Rectal smooth muscle tissue (tissue), 1 donor: ENCODE data around the gene RBPMS2.
A peak's percentile ranks its signal among the peaks of the same experiment; 100 is the strongest.
"Not testable (repeated sequence)": the region's sequence is repeated elsewhere in the genome, so short reads cannot be mapped to it uniquely, and the experiment has no call there.

Experiments used
- H3K27ac ChIP-seq: one replicate; pipeline ENCODE4 v1.7.0; 2013; ENCODE audit warnings: low read depth, low read length, inconsistent platforms
- H3K27me3 ChIP-seq: one replicate; pipeline ENCODE4 v1.7.0; 2013; ENCODE audit warnings: low read length; ENCODE audit not compliant: control insufficient read depth, insufficient read depth
- H3K36me3 ChIP-seq: one replicate; pipeline ENCODE4 v1.7.0; 2013; ENCODE audit warnings: low read length; ENCODE audit not compliant: control insufficient read depth, insufficient read depth
- H3K4me1 ChIP-seq: one replicate; pipeline ENCODE4 v1.7.0; 2013; ENCODE audit warnings: low read length; ENCODE audit not compliant: control insufficient read depth, insufficient read depth
- H3K4me3 ChIP-seq: one replicate; pipeline ENCODE4 v1.7.0; 2013; ENCODE audit warnings: low read length
- H3K9ac ChIP-seq: one replicate; pipeline ENCODE4 v1.7.0; 2013; ENCODE audit warnings: low read length

The RBPMS2 gene

GRCh38 chr15:64775551-64776401 is at the start of gene RBPMS2:
TSS of gene RBPMS2 (minus strand) at chr15:64775589. CDS start at chr15:64775319, 270 bp downstream.
- peaks cover 16% of the 10 kb centered on the region for H3K4me1 ChIP-seq
- no peaks in the 10 kb centered on the region for H3K36me3 ChIP-seq
- peak within 1 kb of the TSS; percentile 97 for H3K27ac ChIP-seq
- H3K27me3 ChIP-seq = no peaks in the 10 kb centered on the region
- peak within 1 kb of the TSS; percentile 77 for H3K4me3 ChIP-seq
- H3K9ac ChIP-seq = peak within 1 kb of the TSS; percentile 70

- Histone ChIP-seq H3K4me3 (peak overlapping the region; percentile 66), H3K36me3 (no peaks in the 10 kb centered on the region), H3K27me3 (no peaks in the 10 kb centered on the region), H3K9ac (no peak overlapping the region), H3K27ac (no peak overlapping the region), H3K4me1 (peaks cover 3% of the 10 kb centered on the region)
Observed at GRCh38 chr15:64824929-64825430, 49.6 kb upstream of the RBPMS2 start.

- Histone ChIP-seq H3K4me3 (no peak overlapping the region), H3K27ac (no peak overlapping the region), H3K9ac (no peak overlapping the region), H3K36me3 (no peaks in the 10 kb centered on the region), H3K4me1 (no peaks in the 10 kb centered on the region), H3K27me3 (no peaks in the 10 kb centered on the region)
Observed at GRCh38 chr15:64816452-64816851, 41.1 kb upstream of the RBPMS2 start.

- H3K4me1 ChIP-seq, H3K9ac ChIP-seq, H3K27me3 ChIP-seq, H3K4me3 ChIP-seq, H3K36me3 ChIP-seq, H3K27ac ChIP-seq: not testable (repeated sequence)
Observed at GRCh38 chr15:64814965-64815364, 39.6 kb upstream of the RBPMS2 start.

GRCh38 chr15:64814283-64814682 is 38.9 kb upstream of the RBPMS2 start:
- H3K4me1 ChIP-seq, H3K27ac ChIP-seq, H3K36me3 ChIP-seq, H3K4me3 ChIP-seq, H3K27me3 ChIP-seq, H3K9ac ChIP-seq: not testable (repeated sequence)

- H3K27ac ChIP-seq = no peak overlapping the region
- peaks cover 15% of the 10 kb centered on the region for H3K4me1 ChIP-seq
- H3K9ac ChIP-seq = no peak overlapping the region
- no peaks in the 10 kb centered on the region for H3K36me3 ChIP-seq
- no peak overlapping the region for H3K4me3 ChIP-seq
- H3K27me3 ChIP-seq = no peaks in the 10 kb centered on the region
Observed at GRCh38 chr15:64813075-64813474, 37.7 kb upstream of the RBPMS2 start.

GRCh38 chr15:64810497-64811326 is 35.3 kb upstream of the RBPMS2 start:
- Histone ChIP-seq H3K27ac (peak overlapping the region; percentile 68), H3K36me3 (no peaks in the 10 kb centered on the region)

GRCh38 chr15:64809649-64810496 is 34.5 kb upstream of the RBPMS2 start:
- H3K4me3 ChIP-seq = no peak overlapping the region
- no peaks in the 10 kb centered on the region for H3K27me3 ChIP-seq
- no peak overlapping the region for H3K9ac ChIP-seq
- peaks cover 25% of the 10 kb centered on the region for H3K4me1 ChIP-seq
- H3K27ac ChIP-seq = peak overlapping the region; percentile 74
- H3K36me3 ChIP-seq = no peaks in the 10 kb centered on the region

More at GRCh38 chr15:64810497-64811326, 35.3 kb upstream of the RBPMS2 start:
- H3K9ac ChIP-seq = no peak overlapping the region
- H3K4me3 ChIP-seq = no peak overlapping the region
- peaks cover 25% of the 10 kb centered on the region for H3K4me1 ChIP-seq
- no peaks in the 10 kb centered on the region for H3K27me3 ChIP-seq

GRCh38 chr15:64808785-64809453 is 33.5 kb upstream of the RBPMS2 start:
- H3K36me3 ChIP-seq = no peaks in the 10 kb centered on the region
- H3K4me1 ChIP-seq = peaks cover 25% of the 10 kb centered on the region
- no peak overlapping the region for H3K9ac ChIP-seq
- H3K27me3 ChIP-seq = no peaks in the 10 kb centered on the region
- peak overlapping the region; percentile 74 for H3K27ac ChIP-seq
- H3K4me3 ChIP-seq = no peak overlapping the region

GRCh38 chr15:64807751-64808222 is 32.4 kb upstream of the RBPMS2 start:
- H3K4me3 ChIP-seq = peak overlapping the region; percentile 18

GRCh38 chr15:64807051-64807749 is 31.8 kb upstream of the RBPMS2 start:
- Histone ChIP-seq H3K27ac (peak overlapping the region; percentile 94), H3K36me3 (no peaks in the 10 kb centered on the region), H3K9ac (no peak overlapping the region), H3K4me3 (peak overlapping the region; percentile 18), H3K4me1 (peaks cover 25% of the 10 kb centered on the region), H3K27me3 (no peaks in the 10 kb centered on the region)

More at GRCh38 chr15:64807751-64808222, 32.4 kb upstream of the RBPMS2 start:
- Histone ChIP-seq H3K36me3 (no peaks in the 10 kb centered on the region), H3K4me1 (peaks cover 25% of the 10 kb centered on the region), H3K27ac (peak overlapping the region; percentile 94), H3K9ac (no peak overlapping the region), H3K27me3 (no peaks in the 10 kb centered on the region)
